Measurements from ENCODE around the gene GPR171.

The GPR171 gene

DNA sequence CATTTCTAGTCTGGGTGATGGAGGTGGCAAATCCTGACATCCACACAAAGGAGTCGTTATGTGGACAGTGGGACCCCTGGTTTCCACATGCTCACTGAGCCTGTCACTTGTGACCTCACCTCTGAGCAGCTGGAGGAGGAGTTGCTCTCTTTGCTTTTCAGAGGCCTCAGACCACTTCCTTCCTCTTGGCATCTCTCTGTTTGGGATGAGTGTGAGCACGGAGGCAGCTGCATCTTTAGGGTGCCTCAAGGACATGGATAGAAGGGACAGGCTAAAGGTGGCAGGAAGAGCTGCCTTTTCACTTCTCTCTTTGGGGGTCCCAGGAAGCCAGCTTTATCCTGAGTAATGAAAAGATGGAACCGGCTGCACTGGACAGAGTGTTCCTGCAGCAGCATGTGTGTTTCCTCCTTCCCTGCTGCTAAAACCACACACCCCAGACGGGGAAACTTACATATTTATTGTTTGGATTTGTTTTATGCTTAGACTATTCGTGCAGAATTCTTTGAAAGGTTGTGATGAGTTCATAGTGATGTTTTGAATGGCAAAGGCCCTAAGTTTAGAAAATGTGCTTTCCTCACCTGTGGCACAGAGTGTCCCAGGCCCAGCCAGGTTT lies 31.8 kb downstream of the GPR171 start:
- peak; percentile 81 for DNase-seq

DNA sequence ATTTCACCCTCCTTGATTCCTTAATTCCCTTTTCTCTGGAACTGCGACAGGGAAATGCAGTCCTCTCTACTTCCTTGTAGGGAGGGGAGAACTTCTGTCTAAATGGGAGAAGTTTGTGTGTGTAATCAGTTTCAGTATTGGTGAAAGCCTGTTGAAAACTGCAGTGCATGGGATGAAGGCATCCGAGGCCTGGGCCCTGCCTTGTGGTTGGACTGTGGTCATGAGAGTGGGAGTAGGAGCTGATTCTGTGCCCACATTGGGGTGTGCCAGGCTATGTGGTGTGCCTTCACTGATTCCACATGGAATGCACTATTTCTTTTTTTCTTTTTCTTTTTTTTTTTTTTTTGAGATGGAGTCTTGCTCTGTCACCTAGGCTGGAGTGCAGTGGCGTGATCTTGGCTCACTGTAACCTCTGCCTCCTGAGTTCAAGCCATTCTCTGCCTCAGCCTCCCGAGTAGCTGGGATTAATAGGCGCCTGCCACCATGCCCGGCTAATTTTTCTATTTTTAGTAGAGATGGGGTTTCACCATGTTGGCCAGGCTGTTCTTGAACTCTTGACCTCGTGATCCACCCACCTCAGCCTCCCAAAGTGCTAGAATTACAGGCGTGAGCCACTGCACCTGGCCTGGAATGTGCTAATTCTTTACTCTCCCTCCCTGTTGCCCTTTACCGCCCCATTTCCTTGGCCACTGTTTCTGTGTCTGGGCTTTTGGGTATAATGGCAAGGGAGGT lies 32.9 kb downstream of the GPR171 start:
- peak; percentile 73 for DNase-seq

DNA sequence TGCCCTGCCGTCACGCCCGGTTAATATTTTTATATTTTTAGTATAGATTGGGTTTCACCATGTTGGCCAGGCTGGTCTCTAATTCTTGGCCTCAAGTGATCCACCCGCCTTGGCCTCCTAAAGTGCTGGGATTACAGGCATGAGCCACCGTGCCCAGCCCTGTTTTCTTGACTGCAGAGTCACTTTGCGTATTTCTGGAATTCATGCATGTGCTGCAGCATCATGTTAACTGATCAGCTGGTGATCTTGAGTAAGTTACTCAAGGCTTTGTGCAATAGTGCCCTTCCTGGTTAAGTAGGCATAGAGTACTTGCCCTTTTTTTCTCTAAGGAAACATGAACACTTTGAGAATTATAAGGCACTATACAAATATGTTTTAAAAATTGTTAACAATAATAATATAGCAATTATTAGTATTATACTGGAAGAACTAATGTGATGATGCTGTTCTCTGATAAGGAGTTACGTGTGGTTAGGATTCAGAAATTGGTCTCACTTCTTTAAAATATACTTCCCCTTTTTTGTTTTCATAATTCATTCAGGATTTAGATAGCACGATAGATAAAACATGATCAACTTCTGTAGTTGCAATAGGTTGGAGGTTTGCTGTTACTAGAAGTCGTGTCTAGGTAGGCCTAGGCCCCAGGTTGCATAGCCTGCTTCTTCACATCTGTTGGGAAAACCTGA lies 33.6 kb downstream of the GPR171 start:
- no peak for DNase-seq

DNA sequence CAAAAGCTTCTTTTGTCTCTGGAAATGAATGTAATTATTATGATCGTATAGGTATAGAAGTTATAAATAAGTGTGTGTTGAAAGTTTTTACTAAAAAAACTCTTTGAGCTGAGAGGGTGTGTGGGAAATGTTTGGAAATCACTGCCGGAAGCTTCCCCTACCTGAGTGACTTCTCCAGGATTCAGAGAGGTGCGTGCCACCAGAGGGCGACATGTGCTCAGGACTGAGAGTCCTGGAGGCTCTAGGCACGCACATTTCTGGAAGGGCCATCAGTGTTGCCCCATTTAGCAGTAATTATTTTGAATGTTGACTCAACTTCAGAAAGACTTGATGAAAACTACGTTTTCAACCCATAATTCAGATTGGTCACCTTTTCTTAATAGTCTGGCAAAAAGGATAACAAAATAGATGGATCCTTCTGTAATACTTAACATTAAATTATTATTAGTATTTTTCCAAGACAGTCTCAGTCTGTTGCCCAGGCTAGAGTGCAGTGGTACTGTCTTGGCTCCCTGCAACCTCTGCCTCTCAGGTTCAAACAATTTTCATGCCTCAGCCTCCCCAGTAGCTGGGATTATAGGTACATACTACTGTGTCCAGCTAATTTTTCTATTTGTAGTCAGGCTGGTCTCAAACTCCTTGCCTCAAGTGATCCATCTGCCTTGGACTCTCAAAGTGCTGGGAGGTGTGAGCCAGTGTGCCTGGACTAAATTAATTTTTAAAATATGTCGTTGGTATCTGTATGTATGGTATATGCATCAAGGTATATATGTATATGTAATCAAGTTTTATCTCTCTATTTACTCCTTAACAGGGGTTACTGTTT lies 34.5 kb downstream of the GPR171 start:
- DNase-seq, result peak; percentile 87

DNA sequence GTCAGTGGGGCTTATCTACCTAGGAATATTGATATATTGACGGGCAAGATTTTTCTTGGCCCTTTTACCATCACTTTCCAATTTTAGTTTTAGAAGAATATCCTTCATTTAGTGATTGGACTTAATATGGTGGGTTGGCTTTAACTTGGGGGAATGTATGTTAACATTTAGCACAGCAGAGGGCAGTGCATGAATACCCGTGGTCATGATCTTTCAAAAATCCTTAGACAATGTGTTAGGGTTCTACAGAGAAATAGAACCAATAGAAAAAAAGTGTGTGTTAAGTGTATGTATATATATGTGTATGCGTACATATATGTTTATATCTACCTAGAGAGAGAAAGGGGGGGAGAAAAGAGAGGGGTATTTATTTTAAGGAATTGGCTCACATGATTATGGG lies 36.9 kb downstream of the GPR171 start:
- no peak for DNase-seq

DNA sequence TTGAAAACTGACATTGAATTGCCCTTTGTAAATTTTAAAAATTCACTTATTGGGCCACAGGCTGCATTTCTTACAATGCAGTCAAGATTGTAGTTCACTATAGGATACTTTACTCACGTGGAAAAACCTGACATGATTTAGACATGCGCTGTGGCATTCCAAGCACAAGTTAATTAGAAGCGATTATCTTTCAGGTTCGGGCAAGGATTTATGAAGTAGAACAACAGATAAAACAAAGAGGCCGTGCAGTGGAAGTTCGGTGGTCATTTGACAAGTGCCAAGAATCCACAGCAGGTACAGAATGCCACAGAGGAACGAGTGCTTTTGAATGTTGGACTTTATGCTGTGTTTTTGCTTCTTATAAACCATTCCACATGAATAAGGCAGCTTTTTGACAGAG lies 37.8 kb downstream of the GPR171 start:
- no peak for DNase-seq

DNA sequence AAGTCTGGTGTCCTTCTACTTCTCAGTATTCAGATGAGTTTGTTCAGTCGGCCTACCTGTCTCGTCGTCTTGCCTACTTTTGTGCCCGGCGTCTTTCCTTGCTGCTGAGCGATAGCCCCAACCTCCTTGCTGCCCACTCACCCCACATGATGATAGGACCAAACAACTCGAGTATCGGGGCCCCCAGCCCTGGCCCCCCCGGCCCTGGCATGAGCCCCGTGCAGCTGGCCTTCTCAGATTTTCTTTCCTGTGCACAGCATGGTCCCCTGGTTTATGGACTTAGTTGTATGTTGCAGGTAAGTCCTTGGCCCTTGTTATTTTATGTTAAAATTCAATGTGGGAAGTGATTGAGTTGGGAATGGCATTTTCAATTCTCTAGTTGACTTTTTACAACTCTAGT lies 43.2 kb downstream of the GPR171 start:
- DNase-seq, result no peak

DNA sequence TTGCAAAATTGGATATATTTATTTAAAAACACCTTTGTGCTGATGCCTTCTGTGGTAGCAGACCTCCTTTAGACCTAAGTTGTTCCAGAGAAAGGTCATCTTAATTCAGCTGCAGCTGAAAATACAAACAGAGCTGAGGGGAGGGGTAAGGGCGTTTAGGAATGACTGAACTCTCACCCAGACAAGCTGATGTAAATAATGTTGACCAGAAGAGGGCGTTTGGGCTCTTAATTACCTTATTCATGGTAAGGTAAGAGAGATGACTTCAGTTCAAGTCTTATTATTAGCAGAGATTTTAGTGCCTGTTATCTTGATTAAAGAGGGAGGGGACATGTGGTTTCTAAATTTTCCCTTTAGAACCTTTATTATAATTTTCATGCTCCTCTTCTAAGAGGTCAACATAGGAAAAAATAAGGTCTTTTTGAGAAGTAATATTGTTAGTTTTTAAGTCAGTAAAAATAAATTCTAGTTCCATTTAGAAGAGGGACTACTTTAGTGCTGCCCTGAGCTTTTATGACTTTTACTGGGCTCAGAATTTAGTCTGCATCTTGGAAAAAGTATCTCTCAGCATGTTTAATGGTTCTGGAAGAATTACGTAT lies 46.3 kb downstream of the GPR171 start:
- DNase-seq, result peak; percentile 81

DNA sequence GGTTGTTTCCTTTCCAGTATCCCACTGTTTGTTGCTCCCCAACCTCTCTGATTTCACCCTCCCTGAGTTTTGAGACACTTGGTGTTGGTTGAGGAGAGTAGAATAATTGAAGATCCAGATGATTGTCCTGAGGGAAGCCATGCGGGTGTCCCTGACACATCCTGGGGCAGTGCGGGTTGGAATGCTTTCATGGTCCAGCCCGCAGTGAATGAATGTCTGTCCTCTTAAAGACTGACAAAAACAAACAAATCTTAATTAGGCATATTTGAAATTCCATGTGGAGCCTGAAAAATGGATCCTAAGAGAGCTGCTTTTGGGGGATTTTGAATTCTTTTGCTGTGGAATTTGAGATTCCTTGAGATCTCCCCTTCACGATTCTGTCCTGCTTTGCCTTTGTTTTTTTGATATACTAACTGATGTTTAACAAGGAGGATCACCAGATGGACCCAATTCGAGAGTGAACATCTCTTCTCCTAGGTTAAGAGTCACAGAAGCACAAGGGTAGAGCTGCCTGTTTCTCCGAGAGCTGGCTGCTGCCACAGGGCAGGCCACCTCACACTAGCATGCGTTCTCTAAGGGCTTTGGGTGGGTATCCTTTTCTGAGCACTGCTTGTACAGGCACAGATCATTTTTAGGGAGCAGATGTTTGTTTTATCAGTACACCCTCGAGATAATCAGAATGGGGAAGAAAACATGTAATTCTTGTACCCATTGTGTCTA lies 47.4 kb downstream of the GPR171 start:
- DNase-seq, result no peak

DNA sequence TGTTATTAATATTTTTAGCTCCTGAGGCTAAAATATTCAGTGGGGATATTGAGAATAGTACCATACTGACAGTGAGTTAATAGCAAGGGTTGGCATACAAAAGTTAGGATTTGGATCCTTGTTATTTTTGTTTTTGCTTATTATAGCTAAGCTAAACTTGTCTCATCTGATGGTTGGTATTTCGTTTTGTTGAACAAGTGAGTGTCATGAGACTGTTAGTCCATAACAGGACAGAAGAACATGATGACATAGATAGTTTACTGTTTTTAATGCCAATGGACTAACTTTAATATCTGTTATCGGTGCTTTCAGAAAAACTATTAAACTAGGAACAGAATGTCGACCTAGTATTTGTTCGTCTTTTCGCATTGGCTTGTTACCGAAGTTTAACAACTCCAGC lies 48.5 kb downstream of the GPR171 start:
- no peak for DNase-seq

DNA sequence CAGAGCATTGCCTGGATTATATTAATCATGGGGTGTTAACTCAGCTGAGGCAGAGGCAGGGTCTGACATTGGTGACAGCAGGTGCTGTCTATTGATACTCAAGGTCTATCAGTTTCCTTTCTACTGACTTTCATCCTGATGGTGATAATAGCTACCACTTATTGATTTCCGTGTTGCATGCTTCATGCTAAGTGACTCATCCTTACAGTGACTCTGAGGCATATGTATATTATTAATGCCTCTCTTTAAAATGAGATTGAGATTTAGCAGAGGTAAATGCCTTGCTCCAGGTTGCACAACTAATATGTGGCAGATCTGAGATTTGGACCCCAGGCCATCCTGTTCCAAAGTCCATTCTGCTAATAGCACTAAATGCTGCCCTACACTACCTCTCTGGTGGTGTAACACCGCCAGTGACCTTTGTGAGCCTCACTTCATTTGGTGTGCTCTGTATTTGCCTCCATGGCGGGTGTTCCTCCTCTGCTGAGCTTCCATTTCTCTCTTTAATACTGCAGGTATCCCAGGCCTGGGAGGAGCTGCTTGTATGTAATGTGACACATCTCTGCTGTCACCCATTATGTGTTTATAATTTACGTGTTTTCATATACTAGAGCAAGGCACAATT lies 50.4 kb downstream of the GPR171 start:
- DNase-seq, result no peak
